GM04503 (cell line): ENCODE data around the gene RPL36.
"Not testable (repeated sequence)": the region's sequence is repeated elsewhere in the genome, so short reads cannot be mapped to it uniquely, and the experiment has no call there.

Experiments used
- DNase-seq: peaks from one replicate; pipeline ENCODE4 v3.0.0-alpha.2; 2012; ENCODE audit warnings: low read depth

RPL36 gene

GRCh38 chr19:5690955-5691821, 1.1 kb downstream of the RPL36 start:
- no peak for DNase-seq

GRCh38 chr19:5691822-5692722, 2.0 kb downstream of the RPL36 start:
- DNase-seq: no peak

- no peak for DNase-seq
Observed at GRCh38 chr19:5692723-5693194, 2.7 kb downstream of the RPL36 start.

- no peak for DNase-seq
Observed at GRCh38 chr19:5693195-5694166, 3.4 kb downstream of the RPL36 start.

- no peak for DNase-seq
Observed at GRCh38 chr19:5694167-5694955, 4.3 kb downstream of the RPL36 start.

- DNase-seq: no peak
Observed at GRCh38 chr19:5694956-5695648, 5.0 kb downstream of the RPL36 start.

- no peak for DNase-seq
Observed at GRCh38 chr19:5695649-5696195, 5.6 kb downstream of the RPL36 start.

GRCh38 chr19:5696196-5697021, 6.3 kb downstream of the RPL36 start:
- no peak for DNase-seq

- no peak for DNase-seq
Observed at GRCh38 chr19:5697022-5697889, 7.2 kb downstream of the RPL36 start.

GRCh38 chr19:5697890-5698634, 8.0 kb downstream of the RPL36 start:
- no peak for DNase-seq

- no peak for DNase-seq
Observed at GRCh38 chr19:5698635-5699422, 8.7 kb downstream of the RPL36 start.

GRCh38 chr19:5700455-5701092, 10.5 kb downstream of the RPL36 start:
- DNase-seq: no peak

GRCh38 chr19:5702053-5702410, 11.9 kb downstream of the RPL36 start:
- not testable (repeated sequence) for DNase-seq

GRCh38 chr19:5703819-5704818, 14.0 kb downstream of the RPL36 start:
- DNase-seq: no peak

GRCh38 chr19:5705552-5705951, 15.5 kb downstream of the RPL36 start:
- no peak for DNase-seq
